Sigmoid colon (tissue), 7 donors: Measurements from ENCODE around the gene GBP7. TPM values are rescaled to one million over a fixed set of nuclear protein-coding genes. Genes with fewer than 3 reads are reported as not detected.
A peak's percentile ranks its signal among the peaks of the same experiment; 100 is the strongest.

ENCODE experiments used
- DNase-seq: peaks from one replicate; pipeline ENCODE4 v3.0.0-alpha.2; 2019
- H3K27ac ChIP-seq, 4 donors: fragments of 200-600 bp; sonication (generic); one replicate each; pipeline ENCODE4 v1.5.1; 2016 to 2019; ENCODE audit warnings: mild to moderate bottlenecking in 1 of 4
- H3K27me3 ChIP-seq, 3 donors: fragments of 200-600 bp; sonication (generic); one replicate each; pipeline ENCODE4 v1.5.1; 2019; ENCODE audit warnings: mild to moderate bottlenecking in 1 of 3
- H3K36me3 ChIP-seq, 4 donors: fragments of 200-600 bp; sonication (generic); one replicate each; pipeline ENCODE4 v1.5.1; 2016 to 2019
- H3K4me1 ChIP-seq, 4 donors: fragments of 200-600 bp; sonication (generic); one replicate each; pipeline ENCODE4 v1.5.1; 2017 to 2019
- H3K4me3 ChIP-seq, 4 donors: fragments of 200-600 bp; sonication (generic); one replicate each; pipeline ENCODE4 v1.5.1; 2017 to 2019; ENCODE audit warnings: mild to moderate bottlenecking in 2 of 4, moderate library complexity in 1 of 4
- H3K9me3 ChIP-seq, 4 donors: fragments of 200-600 bp in 3 of 4; sonication (generic) in 3 of 4; one replicate each; pipeline versions ENCODE4 v1.5.1 to v1.6.1; 2013 to 2019
- CTCF ChIP-seq, 4 experiments: fragments of 450-650 bp in 3 of 4; fragments of 200-600 bp in 1 of 4; IDR thresholded peaks; one replicate each; pipeline ENCODE4 v1.5.1; 2016 to 2019; ENCODE audit warnings: antibody characterized with exemption in 4 of 4, mild to moderate bottlenecking in 3 of 4, moderate library complexity in 2 of 4
- EP300 ChIP-seq, 4 donors: sonication (generic); formaldehyde crosslinking; IDR thresholded peaks; one replicate each; pipeline ENCODE4 v1.6.1; 2017; ENCODE audit warnings: antibody characterized with exemption in 4 of 4
- POLR2A ChIP-seq, 2 donors: fragments of 450-650 bp; IDR thresholded peaks; one replicate each; pipeline ENCODE4 v1.6.1; 2016; ENCODE audit warnings: antibody characterized with exemption in 2 of 2, mild to moderate bottlenecking in 2 of 2, moderate library complexity in 2 of 2
- POLR2AphosphoS5 ChIP-seq, 4 donors: sonication (generic); formaldehyde crosslinking; IDR thresholded peaks; one replicate each; pipeline ENCODE4 v1.6.1; 2017; ENCODE audit warnings: antibody characterized with exemption in 4 of 4
- WGBS, 2 donors: extraction: QIAGEN DNeasy Blood & Tissue Kit; methylation state at CpG; one replicate each; pipeline ENCODE4 v1.1.7; 2013; 5-methylcytosine and 5-hydroxymethylcytosine counted together
- intact Hi-C: fragments of 100-400 bp; cut with DNase I; formaldehyde crosslinking; loops from one replicate; pipeline ENCODE4 v1.15.1; 2023
- polyA plus RNA-seq, 3 donors: library from polyadenylated mRNA; stranded (reverse); fragments of 200-250 nt; gene quantifications; one replicate each; pipeline ENCODE4 v1.2.3, GENCODE V29; 2013
- total RNA-seq, 4 donors: library from RNA; depleted of rRNA; stranded (reverse); fragments of >200 nt; gene quantifications; one replicate each; pipeline ENCODE4 v1.1.0, GENCODE V29; 2016
- donor health status: healthy with polysubstance abuse.
- donor health status: Bipolar disorder and iron deficiency.
- donor health status: healthy.

The GBP7 gene
- total and polyA plus RNA-seq, 7 donors = 0.03 TPM; not detected in 6

GRCh38 chr1:89095737-89096136 lies 80.1 kb downstream of the GBP7 start:
- TF ChIP-seq CTCF (IDR thresholded peaks at IDR 0.05) = no peak
- TF ChIP-seq POLR2AphosphoS5 (IDR thresholded peaks at IDR 0.05) = no peak
- TF ChIP-seq POLR2A (IDR thresholded peaks at IDR 0.05) = no peak
- TF ChIP-seq EP300 (IDR thresholded peaks at IDR 0.05) = no peak
- Histone ChIP-seq H3K4me3 (no peak overlapping the region), H3K4me1 (no peaks in the 10 kb centered on the region), H3K27ac (no peak overlapping the region), H3K36me3 (no peaks in the 10 kb centered on the region), H3K27me3 (no peaks in the 10 kb centered on the region), H3K9me3 (no peaks in the 10 kb centered on the region)
- WGBS, 2 donors = 92% methylated on average over 2 of the region's 2 CpGs
- no peak for DNase-seq
- intact Hi-C loops = no loop called here

- 81 to 89% methylated on average over 1 of the region's 1 CpG for WGBS, 2 donors
- H3K4me3 ChIP-seq = no peak overlapping the region
- no peak for DNase-seq
- no peaks in the 10 kb centered on the region for H3K9me3 ChIP-seq
- H3K36me3 ChIP-seq = no peaks in the 10 kb centered on the region
- no peaks in the 10 kb centered on the region for H3K27me3 ChIP-seq
- TF ChIP-seq POLR2A (IDR thresholded peaks at IDR 0.05) (no peak), EP300 (IDR thresholded peaks at IDR 0.05) (no peak), CTCF (IDR thresholded peaks at IDR 0.05) (no peak), POLR2AphosphoS5 (IDR thresholded peaks at IDR 0.05) (no peak)
- no peaks in the 10 kb centered on the region for H3K4me1 ChIP-seq
- H3K27ac ChIP-seq = no peak overlapping the region
- intact Hi-C loops = no loop called here
These were observed 85.8 kb downstream of the GBP7 start for GRCh38 chr1:89089962-89090361.

GRCh38 chr1:89088572-89088971 lies 87.2 kb downstream of the GBP7 start:
- intact Hi-C loops = no loop called here
- no peak overlapping the region for H3K27ac ChIP-seq
- 82 to 87% methylated on average over 10 of the region's 10 CpGs for WGBS, 2 donors
- no peaks in the 10 kb centered on the region for H3K4me1 ChIP-seq
- no peaks in the 10 kb centered on the region for H3K9me3 ChIP-seq
- H3K27me3 ChIP-seq = no peaks in the 10 kb centered on the region
- no peak for DNase-seq
- TF ChIP-seq POLR2AphosphoS5 (IDR thresholded peaks at IDR 0.05) (no peak), EP300 (IDR thresholded peaks at IDR 0.05) (no peak), POLR2A (IDR thresholded peaks at IDR 0.05) (no peak), CTCF (IDR thresholded peaks at IDR 0.05) (no peak)
- no peak overlapping the region for H3K4me3 ChIP-seq
- H3K36me3 ChIP-seq = no peaks in the 10 kb centered on the region

- TF ChIP-seq POLR2A (IDR thresholded peaks at IDR 0.05) (no peak), POLR2AphosphoS5 (IDR thresholded peaks at IDR 0.05) (no peak), CTCF (IDR thresholded peaks at IDR 0.05) (no peak), EP300 (IDR thresholded peaks at IDR 0.05) (no peak)
- Histone ChIP-seq H3K4me1 (no peaks in the 10 kb centered on the region), H3K4me3 (no peak overlapping the region), H3K27ac (no peak overlapping the region), H3K9me3 (no peaks in the 10 kb centered on the region), H3K36me3 (no peaks in the 10 kb centered on the region), H3K27me3 (no peaks in the 10 kb centered on the region)
- intact Hi-C loops = no loop called here
- no peak for DNase-seq
- 74 to 85% methylated on average over 8 of the region's 8 CpGs for WGBS, 2 donors
These were observed 88.6 kb downstream of the GBP7 start for GRCh38 chr1:89087241-89087640.

- H3K4me3 ChIP-seq = no peak overlapping the region
- H3K36me3 ChIP-seq = no peaks in the 10 kb centered on the region
- TF ChIP-seq CTCF (IDR thresholded peaks at IDR 0.05) (peak in 2 of 4 experiments; percentile 37 to 40), POLR2AphosphoS5 (IDR thresholded peaks at IDR 0.05) (no peak)
- H3K27me3 ChIP-seq = no peaks in the 10 kb centered on the region
- no peak for DNase-seq
- no peaks in the 10 kb centered on the region for H3K9me3 ChIP-seq
- no peak overlapping the region for H3K27ac ChIP-seq
- intact Hi-C loops = no loop called here
- H3K4me1 ChIP-seq = no peaks in the 10 kb centered on the region
These were observed 90.0 kb downstream of the GBP7 start for GRCh38 chr1:89085781-89086180.
